ENCODE measurements around the gene DPH7. TPM values are rescaled to one million over a fixed set of nuclear protein-coding genes. Genes with fewer than 3 reads are reported as not detected.

Gene DPH7
- total and polyA plus RNA-seq, 4 donors, result 7.9 to 18.9 (median 12.3) TPM

DNA sequence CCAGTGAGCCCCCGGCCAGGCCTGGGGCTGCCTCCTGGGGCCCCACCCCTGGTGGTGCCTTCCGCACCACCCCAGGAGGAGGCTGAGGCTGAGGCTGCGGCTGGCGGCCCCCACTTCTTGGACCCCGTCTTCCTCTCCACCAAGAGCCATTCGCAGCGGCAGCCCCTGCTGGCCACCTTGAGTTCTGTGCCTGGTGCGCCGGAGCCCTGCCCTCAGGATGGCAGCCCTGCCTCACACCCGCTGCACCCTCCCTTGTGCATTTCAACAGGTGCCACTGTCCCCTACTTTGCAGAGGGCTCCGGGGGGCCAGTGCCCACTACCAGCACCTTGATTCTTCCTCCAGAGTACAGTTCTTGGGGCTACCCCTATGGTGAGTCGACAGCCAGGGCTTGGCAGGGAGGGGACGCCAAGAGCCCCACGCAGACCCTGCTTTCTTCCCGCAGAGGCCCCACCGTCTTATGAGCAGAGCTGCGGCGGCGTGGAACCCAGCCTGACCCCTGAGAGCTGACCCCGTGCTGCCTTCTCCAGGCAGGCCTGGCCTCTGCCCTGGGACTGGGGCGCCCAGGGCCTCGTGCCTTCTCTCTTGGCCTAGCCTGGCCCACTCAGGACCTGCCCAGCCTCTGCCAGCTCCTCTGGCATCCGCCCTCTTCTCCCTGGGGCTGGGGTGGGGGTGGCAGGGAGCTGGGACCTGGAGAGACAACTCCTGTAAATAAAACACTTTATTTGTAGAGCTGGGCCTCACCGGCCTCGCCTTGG, 36.1 kb upstream of the DPH7 start:
- TF ChIP-seq, protein P1, sequence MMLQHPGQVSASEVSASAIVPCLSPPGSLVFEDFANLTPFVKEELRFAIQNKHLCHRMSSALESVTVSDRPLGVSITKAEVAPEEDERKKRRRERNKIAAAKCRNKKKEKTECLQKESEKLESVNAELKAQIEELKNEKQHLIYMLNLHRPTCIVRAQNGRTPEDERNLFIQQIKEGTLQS (IDR thresholded peaks at IDR 0.05), result no peak
- no peak for TF ChIP-seq TAF1 (conservative IDR thresholded peaks at IDR 0.05)
- TF ChIP-seq NR2F2 (IDR thresholded peaks at IDR 0.05), result no peak
- no peak for TF ChIP-seq SP1 (IDR thresholded peaks at IDR 0.05)
- no peak for TF ChIP-seq GABPA (IDR thresholded peaks at IDR 0.05 in 1 of 2, conservative IDR thresholded peaks at IDR 0.05 in 1 of 2)
- TF ChIP-seq FOXA2 (IDR thresholded peaks at IDR 0.05), result no peak
- no peak for TF ChIP-seq HNF4G (IDR thresholded peaks at IDR 0.05)
- TF ChIP-seq RAD21 (IDR thresholded peaks at IDR 0.05), result no peak
- no peak for TF ChIP-seq HNF4A (conservative IDR thresholded peaks at IDR 0.05)
- TF ChIP-seq FOXA1 (IDR thresholded peaks at IDR 0.05), result no peak
- TF ChIP-seq RXRA (IDR thresholded peaks at IDR 0.05), result no peak
- TF ChIP-seq, protein P2, sequence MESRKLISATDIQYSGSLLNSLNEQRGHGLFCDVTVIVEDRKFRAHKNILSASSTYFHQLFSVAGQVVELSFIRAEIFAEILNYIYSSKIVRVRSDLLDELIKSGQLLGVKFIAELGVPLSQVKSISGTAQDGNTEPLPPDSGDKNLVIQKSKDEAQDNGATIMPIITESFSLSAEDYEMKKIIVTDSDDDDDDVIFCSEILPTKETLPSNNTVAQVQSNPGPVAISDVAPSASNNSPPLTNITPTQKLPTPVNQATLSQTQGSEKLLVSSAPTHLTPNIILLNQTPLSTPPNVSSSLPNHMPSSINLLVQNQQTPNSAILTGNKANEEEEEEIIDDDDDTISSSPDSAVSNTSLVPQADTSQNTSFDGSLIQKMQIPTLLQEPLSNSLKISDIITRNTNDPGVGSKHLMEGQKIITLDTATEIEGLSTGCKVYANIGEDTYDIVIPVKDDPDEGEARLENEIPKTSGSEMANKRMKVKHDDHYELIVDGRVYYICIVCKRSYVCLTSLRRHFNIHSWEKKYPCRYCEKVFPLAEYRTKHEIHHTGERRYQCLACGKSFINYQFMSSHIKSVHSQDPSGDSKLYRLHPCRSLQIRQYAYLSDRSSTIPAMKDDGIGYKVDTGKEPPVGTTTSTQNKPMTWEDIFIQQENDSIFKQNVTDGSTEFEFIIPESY (IDR thresholded peaks at IDR 0.05), result no peak
- TF ChIP-seq JUND (IDR thresholded peaks at IDR 0.05), result no peak
- TF ChIP-seq, protein P3, sequence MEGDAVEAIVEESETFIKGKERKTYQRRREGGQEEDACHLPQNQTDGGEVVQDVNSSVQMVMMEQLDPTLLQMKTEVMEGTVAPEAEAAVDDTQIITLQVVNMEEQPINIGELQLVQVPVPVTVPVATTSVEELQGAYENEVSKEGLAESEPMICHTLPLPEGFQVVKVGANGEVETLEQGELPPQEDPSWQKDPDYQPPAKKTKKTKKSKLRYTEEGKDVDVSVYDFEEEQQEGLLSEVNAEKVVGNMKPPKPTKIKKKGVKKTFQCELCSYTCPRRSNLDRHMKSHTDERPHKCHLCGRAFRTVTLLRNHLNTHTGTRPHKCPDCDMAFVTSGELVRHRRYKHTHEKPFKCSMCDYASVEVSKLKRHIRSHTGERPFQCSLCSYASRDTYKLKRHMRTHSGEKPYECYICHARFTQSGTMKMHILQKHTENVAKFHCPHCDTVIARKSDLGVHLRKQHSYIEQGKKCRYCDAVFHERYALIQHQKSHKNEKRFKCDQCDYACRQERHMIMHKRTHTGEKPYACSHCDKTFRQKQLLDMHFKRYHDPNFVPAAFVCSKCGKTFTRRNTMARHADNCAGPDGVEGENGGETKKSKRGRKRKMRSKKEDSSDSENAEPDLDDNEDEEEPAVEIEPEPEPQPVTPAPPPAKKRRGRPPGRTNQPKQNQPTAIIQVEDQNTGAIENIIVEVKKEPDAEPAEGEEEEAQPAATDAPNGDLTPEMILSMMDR (IDR thresholded peaks at IDR 0.05; ENCODE audit: low read depth, low read length, missing input control), result no peak
- WGBS, result 79% methylated on average over 25 of the region's 25 CpGs
- no peak overlapping the region for H3K27ac ChIP-seq (ENCODE audit: low read depth in 1 of 2, low read length in 2 of 2)
- H3K36me3 ChIP-seq (ENCODE audit: control insufficient read depth in 4 of 4, insufficient read depth in 3 of 4, low read depth in 1 of 4, low read length in 3 of 4), result peaks cover 0 to 14% (median 11%) of the 10 kb centered on the region in 4 donors
- peaks cover 9 to 43% (median 22%) of the 10 kb centered on the region in 4 donors for H3K4me1 ChIP-seq (ENCODE audit: control insufficient read depth in 4 of 4, insufficient read depth in 4 of 4, low read length in 3 of 4)
- H3K9me3 ChIP-seq (ENCODE audit: control insufficient read depth in 4 of 4, low read length in 3 of 4), result no peaks in the 10 kb centered on the region
- H3K27me3 ChIP-seq (ENCODE audit: control insufficient read depth in 4 of 4, insufficient read depth in 4 of 4, low read length in 3 of 4), result no peaks in the 10 kb centered on the region
- no peak overlapping the region for H3K9ac ChIP-seq (ENCODE audit: low read depth in 1 of 2, low read length in 2 of 2)
- DNase-seq (ENCODE audit: low spot score), result no peak
- no peak overlapping the region for H3K4me3 ChIP-seq (ENCODE audit: low read depth in 1 of 3, low read length in 3 of 3)

DNA sequence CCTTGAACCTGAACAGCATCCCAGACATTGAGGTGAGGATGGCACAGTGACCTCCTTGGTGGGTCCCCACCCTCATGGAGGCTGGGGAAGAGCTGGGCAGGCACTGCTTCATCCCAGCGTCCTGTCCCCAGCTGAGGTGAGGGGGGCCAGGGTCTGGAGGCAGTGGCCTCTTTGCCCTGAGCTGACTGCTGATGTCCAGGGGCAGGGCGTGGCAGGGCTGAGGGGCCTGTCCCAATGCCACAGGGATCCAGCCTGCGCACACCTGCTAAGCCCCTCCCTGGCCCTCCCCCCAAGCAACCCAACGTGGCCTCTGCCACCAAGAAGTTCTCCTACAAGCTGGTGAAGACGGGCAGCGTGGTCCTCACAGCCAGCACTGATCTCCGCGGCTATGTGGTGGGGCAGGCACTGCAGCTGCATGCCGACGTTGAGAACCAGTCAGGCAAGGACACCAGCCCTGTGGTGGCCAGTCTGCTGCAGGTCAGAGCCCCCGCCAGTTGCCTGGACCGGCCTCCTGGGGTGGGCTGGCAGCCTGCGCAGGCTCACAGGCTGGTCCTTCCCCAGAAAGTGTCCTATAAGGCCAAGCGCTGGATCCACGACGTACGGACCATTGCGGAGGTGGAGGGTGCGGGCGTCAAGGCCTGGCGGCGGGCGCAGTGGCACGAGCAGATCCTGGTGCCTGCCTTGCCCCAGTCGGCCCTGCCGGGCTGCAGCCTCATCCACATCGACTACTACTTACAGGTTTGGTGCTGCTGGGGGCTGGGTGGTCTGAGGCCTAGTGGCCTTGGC, 35.2 kb upstream of the DPH7 start:
- H3K36me3 ChIP-seq (ENCODE audit: control insufficient read depth in 4 of 4, insufficient read depth in 3 of 4, low read depth in 1 of 4, low read length in 3 of 4), result peaks cover 0 to 14% (median 11%) of the 10 kb centered on the region in 4 donors
- H3K9ac ChIP-seq (ENCODE audit: low read depth in 1 of 2, low read length in 2 of 2), result no peak overlapping the region
- no peak for DNase-seq (ENCODE audit: low spot score)
- H3K27me3 ChIP-seq (ENCODE audit: control insufficient read depth in 4 of 4, insufficient read depth in 4 of 4, low read length in 3 of 4), result no peaks in the 10 kb centered on the region
- H3K4me3 ChIP-seq (ENCODE audit: low read depth in 1 of 3, low read length in 3 of 3), result no peak overlapping the region
- peaks cover 12 to 46% (median 25%) of the 10 kb centered on the region in 4 donors for H3K4me1 ChIP-seq (ENCODE audit: control insufficient read depth in 4 of 4, insufficient read depth in 4 of 4, low read length in 3 of 4)
- no peak overlapping the region for H3K27ac ChIP-seq (ENCODE audit: low read depth in 1 of 2, low read length in 2 of 2)
- H3K9me3 ChIP-seq (ENCODE audit: control insufficient read depth in 4 of 4, low read length in 3 of 4), result no peaks in the 10 kb centered on the region
- WGBS, result 95% methylated on average over 27 of the region's 27 CpGs
- TF ChIP-seq FOXA1 (IDR thresholded peaks at IDR 0.05) (no peak), HNF4G (IDR thresholded peaks at IDR 0.05) (no peak), YY1 (IDR thresholded peaks at IDR 0.05) (no peak), RAD21 (IDR thresholded peaks at IDR 0.05) (no peak), NR2F2 (IDR thresholded peaks at IDR 0.05) (no peak), TAF1 (conservative IDR thresholded peaks at IDR 0.05) (no peak), EGR1 (IDR thresholded peaks at IDR 0.05; ENCODE audit: low read depth in 2 of 2) (no peak), GABPA (IDR thresholded peaks at IDR 0.05 in 1 of 2, conservative IDR thresholded peaks at IDR 0.05 in 1 of 2) (no peak), JUND (IDR thresholded peaks at IDR 0.05) (no peak), FOXA2 (IDR thresholded peaks at IDR 0.05) (no peak), SP1 (IDR thresholded peaks at IDR 0.05) (no peak), HNF4A (conservative IDR thresholded peaks at IDR 0.05) (no peak)
- TF ChIP-seq, protein P2 (IDR thresholded peaks at IDR 0.05), result no peak
- TF ChIP-seq, protein P4, sequence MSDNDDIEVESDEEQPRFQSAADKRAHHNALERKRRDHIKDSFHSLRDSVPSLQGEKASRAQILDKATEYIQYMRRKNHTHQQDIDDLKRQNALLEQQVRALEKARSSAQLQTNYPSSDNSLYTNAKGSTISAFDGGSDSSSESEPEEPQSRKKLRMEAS (IDR thresholded peaks at IDR 0.05), result no peak
- TF ChIP-seq, protein P5, sequence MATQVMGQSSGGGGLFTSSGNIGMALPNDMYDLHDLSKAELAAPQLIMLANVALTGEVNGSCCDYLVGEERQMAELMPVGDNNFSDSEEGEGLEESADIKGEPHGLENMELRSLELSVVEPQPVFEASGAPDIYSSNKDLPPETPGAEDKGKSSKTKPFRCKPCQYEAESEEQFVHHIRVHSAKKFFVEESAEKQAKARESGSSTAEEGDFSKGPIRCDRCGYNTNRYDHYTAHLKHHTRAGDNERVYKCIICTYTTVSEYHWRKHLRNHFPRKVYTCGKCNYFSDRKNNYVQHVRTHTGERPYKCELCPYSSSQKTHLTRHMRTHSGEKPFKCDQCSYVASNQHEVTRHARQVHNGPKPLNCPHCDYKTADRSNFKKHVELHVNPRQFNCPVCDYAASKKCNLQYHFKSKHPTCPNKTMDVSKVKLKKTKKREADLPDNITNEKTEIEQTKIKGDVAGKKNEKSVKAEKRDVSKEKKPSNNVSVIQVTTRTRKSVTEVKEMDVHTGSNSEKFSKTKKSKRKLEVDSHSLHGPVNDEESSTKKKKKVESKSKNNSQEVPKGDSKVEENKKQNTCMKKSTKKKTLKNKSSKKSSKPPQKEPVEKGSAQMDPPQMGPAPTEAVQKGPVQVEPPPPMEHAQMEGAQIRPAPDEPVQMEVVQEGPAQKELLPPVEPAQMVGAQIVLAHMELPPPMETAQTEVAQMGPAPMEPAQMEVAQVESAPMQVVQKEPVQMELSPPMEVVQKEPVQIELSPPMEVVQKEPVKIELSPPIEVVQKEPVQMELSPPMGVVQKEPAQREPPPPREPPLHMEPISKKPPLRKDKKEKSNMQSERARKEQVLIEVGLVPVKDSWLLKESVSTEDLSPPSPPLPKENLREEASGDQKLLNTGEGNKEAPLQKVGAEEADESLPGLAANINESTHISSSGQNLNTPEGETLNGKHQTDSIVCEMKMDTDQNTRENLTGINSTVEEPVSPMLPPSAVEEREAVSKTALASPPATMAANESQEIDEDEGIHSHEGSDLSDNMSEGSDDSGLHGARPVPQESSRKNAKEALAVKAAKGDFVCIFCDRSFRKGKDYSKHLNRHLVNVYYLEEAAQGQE (IDR thresholded peaks at IDR 0.05), result no peak
- TF ChIP-seq, protein P1 (IDR thresholded peaks at IDR 0.05), result no peak

Measured in liver (tissue), 9 donors.